A673 (cell line): ENCODE data around the gene ELK3. TPM values are rescaled to one million over a fixed set of nuclear protein-coding genes. Genes with fewer than 3 reads are reported as not detected.

Experiments
- BruUV-seq: library from RNA; stranded (reverse); fragments of 400-500 nt; replicated peaks from 2 replicates; lab custom pipeline; 2021; lab: Mats Ljungman, UMichigan
- CTCF ChIA-PET: fragments of 300-600 bp; sonication (Branson Sonifier 250); formaldehyde crosslinking; loops from one replicate; lab custom pipeline; 2022; ENCODE audit warnings: antibody characterized with exemption; lab: Charles Lee
- POLR2A ChIA-PET: fragments of 300-600 bp; sonication (Branson Sonifier 250); formaldehyde crosslinking; loops from one replicate; lab custom pipeline; 2022; ENCODE audit warnings: antibody characterized with exemption; ENCODE audit not compliant: low non-redundant PET; lab: Charles Lee
- DNase-seq: peaks from one replicate; pipeline ENCODE4 v3.0.0-alpha.2; 2015; ENCODE audit warnings: low spot score
- H3K27ac ChIP-seq: fragments of 200-600 bp; sonication (generic); 2 replicates; pipeline ENCODE4 v1.5.1; 2016; ENCODE audit warnings: mixed run types, low read depth, mild to moderate bottlenecking, mixed read lengths, antibody characterized with exemption, low read length; ENCODE audit not compliant: poor library complexity, severe bottlenecking
- H3K27me3 ChIP-seq: fragments of 200-600 bp; sonication (generic); replicated peaks from 2 replicates; pipeline ENCODE4 v1.6.1; 2017; ENCODE audit warnings: mixed run types, low read depth, mild to moderate bottlenecking, mixed read lengths, antibody characterized with exemption, low read length; ENCODE audit not compliant: insufficient read depth, poor library complexity
- H3K36me3 ChIP-seq: fragments of 200-600 bp; sonication (generic); 2 replicates; pipeline ENCODE4 v1.6.1; 2016; ENCODE audit warnings: mixed run types, mild to moderate bottlenecking, mixed read lengths, antibody characterized with exemption, low read length; ENCODE audit not compliant: insufficient read depth, poor library complexity, severe bottlenecking
- H3K4me1 ChIP-seq: fragments of 200-600 bp; sonication (generic); 2 replicates; pipeline ENCODE4 v1.6.1; 2017; ENCODE audit warnings: mixed run types, mild to moderate bottlenecking, mixed read lengths, antibody characterized with exemption, low read length; ENCODE audit not compliant: insufficient read depth, poor library complexity, severe bottlenecking
- H3K4me3 ChIP-seq: fragments of 200-600 bp; sonication (generic); 2 replicates; pipeline ENCODE4 v1.5.1; 2016; ENCODE audit warnings: low read depth, mixed run types, mild to moderate bottlenecking, mixed read lengths, low read length; ENCODE audit not compliant: poor library complexity, severe bottlenecking
- H3K9me3 ChIP-seq: fragments of 200-600 bp; sonication (generic); 2 replicates; pipeline ENCODE4 v1.6.1; 2016; ENCODE audit warnings: mixed run types, low read depth, mild to moderate bottlenecking, mixed read lengths, antibody characterized with exemption, low read length; ENCODE audit not compliant: poor library complexity, severe bottlenecking
- EZH2 ChIP-seq: fragments of 200-600 bp; sonication (generic); IDR thresholded peaks from 2 replicates; pipeline ENCODE4 v1.6.1; 2017; ENCODE audit warnings: borderline replicate concordance, low read depth, mild to moderate bottlenecking, mixed read lengths, antibody characterized with exemption, low read length; ENCODE audit not compliant: poor library complexity, severe bottlenecking
- intact Hi-C: fragments of 100-400 bp; cut with micrococcal nuclease; formaldehyde crosslinking; loops from one replicate; pipeline ENCODE4 v1.10.0; 2022; ENCODE audit not compliant: unreplicated experiment
- total RNA-seq: library from RNA; stranded (reverse); gene quantifications from 2 replicates; pipeline ENCODE4 v1.2.3, GENCODE V29; 2021
- TF ChIP-seq, protein P1 (sequence below): fragments of 300-800, 200-600 bp; sonication (generic); conservative IDR thresholded peaks from 2 replicates; pipeline ENCODE4 v1.5.1; 2017; ENCODE audit warnings: low read depth, mild to moderate bottlenecking, antibody characterized with exemption, low read length, moderate library complexity, mixed read lengths

ELK3 gene
- total RNA-seq, 1 experiment from 2014 or later: 62.1 TPM

GRCh38 chr12:96198965-96199364 lies 4.8 kb downstream of the ELK3 start:
- ChIA-PET CTCF (no interaction called here), POLR2A (no interaction called here)
- intact Hi-C loops: loop anchor here (5.0 kb wide), 2 partner anchors 137 to 372 kb away; no protein-coding TSS in a partner anchor
- DNase-seq: peak; percentile 58
- peaks cover 2% of the 10 kb centered on the region for H3K36me3 ChIP-seq
- H3K9me3 ChIP-seq: peaks cover 1% of the 10 kb centered on the region
- TF ChIP-seq, protein P1, sequence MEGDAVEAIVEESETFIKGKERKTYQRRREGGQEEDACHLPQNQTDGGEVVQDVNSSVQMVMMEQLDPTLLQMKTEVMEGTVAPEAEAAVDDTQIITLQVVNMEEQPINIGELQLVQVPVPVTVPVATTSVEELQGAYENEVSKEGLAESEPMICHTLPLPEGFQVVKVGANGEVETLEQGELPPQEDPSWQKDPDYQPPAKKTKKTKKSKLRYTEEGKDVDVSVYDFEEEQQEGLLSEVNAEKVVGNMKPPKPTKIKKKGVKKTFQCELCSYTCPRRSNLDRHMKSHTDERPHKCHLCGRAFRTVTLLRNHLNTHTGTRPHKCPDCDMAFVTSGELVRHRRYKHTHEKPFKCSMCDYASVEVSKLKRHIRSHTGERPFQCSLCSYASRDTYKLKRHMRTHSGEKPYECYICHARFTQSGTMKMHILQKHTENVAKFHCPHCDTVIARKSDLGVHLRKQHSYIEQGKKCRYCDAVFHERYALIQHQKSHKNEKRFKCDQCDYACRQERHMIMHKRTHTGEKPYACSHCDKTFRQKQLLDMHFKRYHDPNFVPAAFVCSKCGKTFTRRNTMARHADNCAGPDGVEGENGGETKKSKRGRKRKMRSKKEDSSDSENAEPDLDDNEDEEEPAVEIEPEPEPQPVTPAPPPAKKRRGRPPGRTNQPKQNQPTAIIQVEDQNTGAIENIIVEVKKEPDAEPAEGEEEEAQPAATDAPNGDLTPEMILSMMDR: no peak
- no peak for TF ChIP-seq EZH2
- peaks cover 42% of the 10 kb centered on the region for H3K4me1 ChIP-seq
- no peaks in the 10 kb centered on the region for H3K27me3 ChIP-seq
- no TSS peak for BruUV-seq
- H3K4me3 ChIP-seq: no peak overlapping the region
- peak overlapping the region; percentile 61 for H3K27ac ChIP-seq

DNA sequence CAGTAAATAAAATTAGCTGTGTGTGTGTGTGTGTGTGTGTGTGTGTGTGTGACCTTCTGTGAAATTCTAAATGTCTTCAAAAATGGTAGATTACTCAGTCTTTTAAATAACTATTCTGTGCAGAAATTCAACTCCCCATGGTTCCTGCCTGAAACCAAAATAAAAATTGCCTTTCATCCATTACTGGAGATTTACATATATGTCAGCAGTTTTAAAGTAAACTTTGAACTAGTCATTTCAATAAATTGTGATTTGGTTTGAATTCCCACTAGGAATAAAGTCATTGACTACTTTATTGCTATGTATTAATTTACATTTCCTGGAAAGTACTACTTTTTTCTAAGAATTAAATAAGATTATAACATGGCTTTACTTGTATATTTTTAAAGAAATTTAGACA lies 5.3 kb downstream of the ELK3 start:
- BruUV-seq: no TSS peak
- H3K27me3 ChIP-seq: no peaks in the 10 kb centered on the region
- TF ChIP-seq, protein P1: no peak
- TF ChIP-seq EZH2: no peak
- no peak overlapping the region for H3K4me3 ChIP-seq
- H3K4me1 ChIP-seq: peaks cover 42% of the 10 kb centered on the region
- peaks cover 5% of the 10 kb centered on the region for H3K9me3 ChIP-seq
- intact Hi-C loops: loop anchor here (5.0 kb wide), 2 partner anchors 137 to 372 kb away; no protein-coding TSS in a partner anchor
- peaks cover 2% of the 10 kb centered on the region for H3K36me3 ChIP-seq
- H3K27ac ChIP-seq: peak overlapping the region; percentile 61
- no peak for DNase-seq
- CTCF ChIA-PET: no interaction called here
- POLR2A ChIA-PET: no interaction called here

DNA sequence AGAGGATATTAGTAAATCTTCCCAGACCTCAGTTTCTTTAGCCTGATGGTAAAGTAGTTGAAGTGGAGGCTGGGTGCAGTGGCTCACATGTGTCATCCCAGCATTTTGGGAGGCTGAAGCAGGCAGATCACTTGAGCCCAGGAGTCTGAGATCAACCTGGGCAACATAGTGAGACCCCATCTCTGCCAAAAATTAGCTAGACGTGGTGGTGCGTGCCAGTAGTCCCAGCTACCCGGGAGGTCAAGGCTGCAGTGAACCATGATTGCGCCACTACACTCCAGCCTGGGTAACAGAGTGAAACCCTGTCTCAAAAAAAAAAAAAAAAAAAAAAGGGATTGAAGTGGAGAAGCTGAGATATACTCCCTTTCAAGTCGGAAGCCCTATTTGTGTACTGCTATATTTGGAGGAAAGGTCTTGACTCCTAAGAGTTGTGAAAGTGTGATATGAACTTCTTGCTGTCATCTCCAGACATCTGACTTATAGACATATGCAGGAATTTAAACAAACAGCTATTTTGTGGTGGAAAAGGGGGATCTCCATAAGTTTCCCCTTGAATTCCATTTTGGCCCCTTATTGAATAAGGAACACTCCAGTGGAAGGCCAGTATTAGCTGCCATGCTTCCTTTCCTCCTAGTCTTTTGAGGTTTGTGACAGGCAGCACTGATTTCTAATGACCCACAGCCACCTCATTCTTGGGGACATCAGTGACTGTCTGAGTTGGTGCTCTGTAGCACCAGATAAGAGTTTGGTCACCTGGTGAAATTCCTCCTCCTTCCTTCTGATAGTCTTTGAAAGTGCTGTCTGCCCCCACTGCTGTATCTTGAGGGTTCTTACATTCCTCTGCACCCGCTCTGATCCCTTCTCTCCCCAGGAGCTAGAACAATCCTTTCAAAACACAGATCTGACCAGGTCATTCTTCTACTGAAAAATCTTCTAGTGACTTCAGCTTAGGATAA lies 7.4 kb downstream of the ELK3 start:
- no TSS peak for BruUV-seq
- no peak overlapping the region for H3K27ac ChIP-seq
- POLR2A ChIA-PET: no interaction called here

More for the DNA sequence above, 7.4 kb downstream of the ELK3 start:
- TF ChIP-seq EZH2: no peak
- TF ChIP-seq, protein P1: no peak
- no peak for DNase-seq
- H3K4me3 ChIP-seq: no peak overlapping the region
- intact Hi-C loops: no loop called here
- H3K4me1 ChIP-seq: peaks cover 38% of the 10 kb centered on the region
- H3K36me3 ChIP-seq: peaks cover 2% of the 10 kb centered on the region
- CTCF ChIA-PET: no interaction called here
- peaks cover 5% of the 10 kb centered on the region for H3K9me3 ChIP-seq
- H3K27me3 ChIP-seq: no peaks in the 10 kb centered on the region
